Smooth muscle cell (in vitro differentiated cells): Measurements from ENCODE around the gene TSPAN18. TPM values are rescaled to one million over a fixed set of nuclear protein-coding genes. Genes with fewer than 3 reads are reported as not detected.

Experiments
- DNase-seq: peaks from one replicate; lab custom pipeline; 2025; ENCODE audit not compliant: unreplicated experiment; lab: John Stamatoyannopoulos, UW
- H2AFZ ChIP-seq: fragments of 200-600 bp; sonication (generic); 2 replicates; pipeline ENCODE4 v1.6.0; 2016; ENCODE audit warnings: antibody characterized with exemption, low read depth, mild to moderate bottlenecking
- H3F3A ChIP-seq: fragments of 200-600 bp; sonication (generic); 2 replicates; pipeline ENCODE4 v1.6.0; 2017; ENCODE audit warnings: antibody characterized with exemption, low read depth
- H3K27ac ChIP-seq: fragments of 200-600 bp; sonication (generic); 2 replicates; pipeline ENCODE4 v1.5.1; 2016; ENCODE audit warnings: low read depth, mild to moderate bottlenecking
- H3K27me3 ChIP-seq: fragments of 200-600 bp; sonication (generic); 2 replicates; pipeline ENCODE4 v1.6.1; 2016; ENCODE audit warnings: low read depth, mild to moderate bottlenecking
- H3K36me3 ChIP-seq: fragments of 200-600 bp; sonication (generic); 2 replicates; pipeline ENCODE4 v1.5.1; 2016; ENCODE audit warnings: low read depth
- H3K4me1 ChIP-seq: fragments of 200-600 bp; sonication (generic); 2 replicates; pipeline ENCODE4 v1.5.1; 2016; ENCODE audit warnings: low read depth
- H3K4me2 ChIP-seq: fragments of 200-600 bp; sonication (generic); 2 replicates; pipeline ENCODE4 v1.6.0; 2016; ENCODE audit warnings: mild to moderate bottlenecking
- H3K4me3 ChIP-seq: fragments of 200-600 bp; sonication (generic); 2 replicates; pipeline ENCODE4 v1.5.1; 2016; ENCODE audit warnings: mild to moderate bottlenecking
- H3K79me2 ChIP-seq: fragments of 200-600 bp; sonication (generic); 2 replicates; pipeline ENCODE4 v1.6.0; 2016; ENCODE audit warnings: low read depth, mild to moderate bottlenecking
- H3K9ac ChIP-seq: fragments of 200-600 bp; sonication (generic); 2 replicates; pipeline ENCODE4 v1.6.0; 2016; ENCODE audit warnings: low read depth
- H3K9me3 ChIP-seq: fragments of 200-600 bp; sonication (generic); replicated peaks from 2 replicates; pipeline ENCODE4 v1.5.1; 2016; ENCODE audit warnings: low read depth
- H4K20me1 ChIP-seq: fragments of 200-600 bp; sonication (generic); 2 replicates; pipeline ENCODE4 v1.6.0; 2016; ENCODE audit warnings: low read depth
- CTCF ChIP-seq: fragments of 200-600 bp; sonication (generic); IDR thresholded peaks from 2 replicates; pipeline ENCODE4 v1.5.1; 2017; ENCODE audit warnings: borderline replicate concordance, mild to moderate bottlenecking, antibody characterized with exemption; ENCODE audit not compliant: insufficient read depth, poor library complexity, severe bottlenecking
- WGBS: methylation state at CpG from one replicate; pipeline ENCODE4 v1.1.7; 2016; ENCODE audit warnings: low lambda C conversion rate; 5-methylcytosine and 5-hydroxymethylcytosine counted together
- polyA plus RNA-seq: library from polyadenylated mRNA; unstranded; fragments of >200 nt; fragmentation: Nextera tagmentation; extraction: Ambion mirVana; gene quantifications from 2 replicates; pipeline ENCODE4 v1.2.1, GENCODE V29; 2016
- total RNA-seq: library from RNA; depleted of rRNA; stranded (reverse); fragments of >200 nt; gene quantifications from 2 replicates; pipeline ENCODE4 v1.2.3, GENCODE V29; 2014

The TSPAN18 gene
- total and polyA plus RNA-seq, 2 experiments from 2014 or later: 3.4 to 15.3 TPM

DNA sequence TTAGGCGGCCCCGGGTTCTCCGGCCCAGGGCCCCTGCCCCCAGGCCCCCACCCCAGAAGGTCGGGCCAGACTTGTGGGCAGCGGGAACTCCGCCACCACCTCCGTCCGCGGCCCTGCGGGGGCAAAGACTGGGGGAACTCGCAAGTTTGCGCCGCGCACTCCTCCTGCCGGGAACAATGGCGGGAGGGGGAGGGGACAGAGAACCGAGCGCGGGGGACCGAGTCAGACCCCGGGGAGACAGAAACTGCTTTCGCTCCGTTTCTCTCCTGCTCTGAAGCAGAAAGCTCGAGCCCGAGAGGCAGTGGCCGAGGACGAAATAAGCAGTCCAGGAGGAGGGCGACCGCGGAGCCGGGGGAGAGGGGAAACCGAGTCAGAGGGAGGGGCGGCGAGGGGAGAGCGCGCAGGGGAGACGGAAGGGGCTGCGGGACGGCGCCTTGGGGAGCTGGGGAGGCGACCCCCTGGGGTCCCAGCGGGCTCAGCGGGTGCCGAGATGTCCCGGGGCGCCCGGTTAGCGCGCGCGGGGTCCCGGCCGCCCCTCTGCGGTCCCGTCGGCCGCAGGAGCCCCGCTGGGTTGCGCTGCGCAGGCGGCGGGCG is 223.4 kb downstream of the TSPAN18 start:
- TF ChIP-seq CTCF: no peak
- Histone ChIP-seq H3K4me3 (peak overlapping the region; percentile 94), H3K27me3 (no peaks in the 10 kb centered on the region), H3K9ac (peak overlapping the region; percentile 62), H3K27ac (no peak overlapping the region), H3K4me1 (peaks cover 14% of the 10 kb centered on the region), H3K9me3 (no peaks in the 10 kb centered on the region), H3F3A (peaks cover 21% of the 10 kb centered on the region), H4K20me1 (peaks cover 42% of the 10 kb centered on the region), H3K79me2 (no peaks in the 10 kb centered on the region), H2AFZ (peak overlapping the region; percentile 91), H3K36me3 (no peaks in the 10 kb centered on the region), H3K4me2 (peak overlapping the region; percentile 99)
- WGBS: 2% methylated on average over 30 of the region's 63 CpGs
- DNase-seq: peak; percentile 28

GRCh38 chr11:44950625-44951476 is 224.1 kb downstream of the TSPAN18 start, which contains the start of gene TP53I11:
Gene TP53I11, minus strand, starts transcription at chr11:44950883. Its CDS starts 12,548 bp downstream, at chr11:44938335.
- Histone ChIP-seq H3K79me2 (no peaks in the 10 kb centered on the region), H3K27ac (no peak within 1 kb of the TSS), H2AFZ (peak within 1 kb of the TSS; percentile 91)

DNA sequence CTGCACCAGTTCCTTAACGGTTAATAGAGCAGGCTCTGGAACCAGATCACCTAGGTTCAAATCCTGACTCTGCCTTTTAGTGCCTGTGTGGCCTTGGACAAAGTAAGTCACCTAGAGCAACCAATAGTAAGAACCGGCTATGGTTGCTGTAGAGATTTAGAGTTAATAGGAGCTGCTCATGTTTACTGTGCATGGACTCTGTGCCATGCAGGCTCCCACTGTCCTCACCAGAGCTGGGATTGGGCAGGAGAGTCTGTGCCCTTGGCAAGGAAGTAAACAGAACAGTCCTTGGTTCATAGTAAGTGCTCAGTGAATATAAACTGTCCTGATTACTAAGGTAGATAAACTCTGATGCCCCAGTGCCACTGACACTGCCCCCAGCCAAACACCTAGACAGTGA is 225.3 kb downstream of the TSPAN18 start:
- H2AFZ ChIP-seq: no peak overlapping the region
- H3K27ac ChIP-seq: no peak overlapping the region
- H3K4me3 ChIP-seq: no peak overlapping the region
- no peak overlapping the region for H3K9ac ChIP-seq
- 39% methylated on average over 2 of the region's 2 CpGs for WGBS
- DNase-seq: no peak
- peaks cover 5% of the 10 kb centered on the region for H3K4me1 ChIP-seq
- no peaks in the 10 kb centered on the region for H3K79me2 ChIP-seq
- H3F3A ChIP-seq: peaks cover 21% of the 10 kb centered on the region
- H3K27me3 ChIP-seq: peaks cover 8% of the 10 kb centered on the region
- H3K4me2 ChIP-seq: no peak overlapping the region
- H4K20me1 ChIP-seq: peaks cover 22% of the 10 kb centered on the region
- H3K36me3 ChIP-seq: no peaks in the 10 kb centered on the region
- no peak for TF ChIP-seq CTCF
- no peaks in the 10 kb centered on the region for H3K9me3 ChIP-seq

More at GRCh38 chr11:44950625-44951476, 224.1 kb downstream of the TSPAN18 start, which contains the start of gene TP53I11:
- no peaks in the 10 kb centered on the region for H3K27me3 ChIP-seq
- peak; percentile 95 for TF ChIP-seq CTCF
- H3K4me3 ChIP-seq: peak within 1 kb of the TSS; percentile 94
- H3K9ac ChIP-seq: peak within 1 kb of the TSS; percentile 62
- H3K4me2 ChIP-seq: peak within 1 kb of the TSS; percentile 99
- DNase-seq: peak; percentile 40
- WGBS: 17% methylated on average over 51 of the region's 83 CpGs
- H4K20me1 ChIP-seq: peaks cover 34% of the 10 kb centered on the region
- H3F3A ChIP-seq: peaks cover 21% of the 10 kb centered on the region
- H3K9me3 ChIP-seq: no peaks in the 10 kb centered on the region
- H3K36me3 ChIP-seq: no peaks in the 10 kb centered on the region
- peaks cover 7% of the 10 kb centered on the region for H3K4me1 ChIP-seq
